Colonic mucosa (tissue), 4 donors: ENCODE measurements around the gene TTYH3. TPM values are rescaled to one million over a fixed set of nuclear protein-coding genes. Genes with fewer than 3 reads are reported as not detected.

Source experiments
- DNase-seq: peaks from one replicate; pipeline ENCODE4 v3.0.0-alpha.2; 2020
- H3K27ac ChIP-seq: fragments of 200-600 bp; one replicate; pipeline ENCODE4 v1.8.0; 2021
- H3K27me3 ChIP-seq: fragments of 200-600 bp; one replicate; pipeline ENCODE4 v1.8.0; 2021
- H3K36me3 ChIP-seq: fragments of 200-600 bp; one replicate; pipeline ENCODE4 v1.8.0; 2021
- H3K4me1 ChIP-seq: fragments of 200-600 bp; one replicate; pipeline ENCODE4 v1.8.0; 2021; ENCODE audit warnings: mild to moderate bottlenecking
- H3K4me3 ChIP-seq: fragments of 200-600 bp; one replicate; pipeline ENCODE4 v1.8.0; 2021
- H3K9ac ChIP-seq, 2 donors: one replicate each; pipeline ENCODE4 v1.7.0; 2013; ENCODE audit warnings: control low read depth in 2 of 2, low read depth in 2 of 2, low read length in 2 of 2
- H3K9me3 ChIP-seq: fragments of 200-600 bp; one replicate; pipeline ENCODE4 v1.8.0; 2021
- CTCF ChIP-seq: fragments of 200-600 bp; IDR thresholded peaks from one replicate; pipeline ENCODE4 v1.8.0; 2022; ENCODE audit warnings: antibody characterized with exemption, mild to moderate bottlenecking
- intact Hi-C: fragments of 100-400 bp; cut with DNase I; formaldehyde crosslinking; loops from one replicate; pipeline ENCODE4 v1.14.1; 2022
- total RNA-seq, 2 donors: library from RNA; stranded (reverse); fragmentation: NEBNext Ultra II Directional in 1 of 2; extraction: Animal tissue kit (Norgen Biotek cat#: 25700) in 1 of 2; gene quantifications; one replicate each; pipeline ENCODE4 v1.2.1, GENCODE V29; 2021
- donor health status: healthy.
- donor health status: DM: no; HTN: no; CAD: no.
- donor health status: DM: no; HTN: no; CAD: no.

Gene TTYH3
- total RNA-seq, 2 donors from 2014 or later = 50.0 to 59.5 TPM

DNA sequence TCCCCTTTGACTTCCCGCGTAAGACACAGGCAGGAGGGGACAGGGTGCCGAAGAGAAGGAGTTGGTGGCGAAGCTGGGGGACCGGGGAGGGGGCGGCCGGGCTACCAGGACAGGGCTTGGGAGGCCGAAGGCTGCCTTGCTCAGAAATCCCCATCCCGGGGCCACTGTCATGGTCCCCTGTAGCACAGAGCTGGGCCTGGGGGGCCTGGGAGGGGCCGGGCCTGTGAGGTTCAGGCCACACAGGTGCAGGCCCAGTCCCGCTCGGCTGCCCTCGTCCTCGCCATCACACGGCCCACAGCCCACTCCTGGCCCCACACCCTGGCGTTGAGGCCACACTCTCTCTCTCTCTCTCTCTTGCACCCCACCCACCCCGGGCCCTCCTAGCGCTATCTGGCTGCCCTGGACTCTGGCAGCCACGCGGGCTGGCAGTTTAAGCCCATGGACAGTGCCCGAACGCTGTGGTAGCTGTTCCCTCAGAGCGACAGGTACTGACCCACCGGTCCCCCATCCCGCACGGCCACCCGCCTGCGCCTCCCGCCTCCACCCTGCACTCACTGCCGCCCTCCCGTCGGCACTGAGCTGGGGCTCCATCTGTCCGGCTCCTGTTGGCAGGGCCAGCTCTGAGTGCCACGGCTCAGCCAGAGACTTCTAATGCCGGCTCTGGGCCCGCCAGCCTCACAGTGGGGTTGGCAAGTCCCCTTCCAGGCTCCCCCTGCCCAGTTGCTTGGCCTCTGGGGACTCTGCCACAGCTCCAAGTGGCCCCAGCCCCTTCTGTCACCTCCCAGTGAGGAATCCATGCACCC lies 28.0 kb downstream of the TTYH3 start:
- Histone ChIP-seq H3K9ac (no peak overlapping the region), H3K4me1 (no peaks in the 10 kb centered on the region), H3K27ac (no peak overlapping the region), H3K36me3 (no peaks in the 10 kb centered on the region), H3K4me3 (no peak overlapping the region), H3K9me3 (no peaks in the 10 kb centered on the region), H3K27me3 (no peaks in the 10 kb centered on the region)
- no peak for DNase-seq
- intact Hi-C loops = no loop called here
- TF ChIP-seq CTCF = no peak

DNA sequence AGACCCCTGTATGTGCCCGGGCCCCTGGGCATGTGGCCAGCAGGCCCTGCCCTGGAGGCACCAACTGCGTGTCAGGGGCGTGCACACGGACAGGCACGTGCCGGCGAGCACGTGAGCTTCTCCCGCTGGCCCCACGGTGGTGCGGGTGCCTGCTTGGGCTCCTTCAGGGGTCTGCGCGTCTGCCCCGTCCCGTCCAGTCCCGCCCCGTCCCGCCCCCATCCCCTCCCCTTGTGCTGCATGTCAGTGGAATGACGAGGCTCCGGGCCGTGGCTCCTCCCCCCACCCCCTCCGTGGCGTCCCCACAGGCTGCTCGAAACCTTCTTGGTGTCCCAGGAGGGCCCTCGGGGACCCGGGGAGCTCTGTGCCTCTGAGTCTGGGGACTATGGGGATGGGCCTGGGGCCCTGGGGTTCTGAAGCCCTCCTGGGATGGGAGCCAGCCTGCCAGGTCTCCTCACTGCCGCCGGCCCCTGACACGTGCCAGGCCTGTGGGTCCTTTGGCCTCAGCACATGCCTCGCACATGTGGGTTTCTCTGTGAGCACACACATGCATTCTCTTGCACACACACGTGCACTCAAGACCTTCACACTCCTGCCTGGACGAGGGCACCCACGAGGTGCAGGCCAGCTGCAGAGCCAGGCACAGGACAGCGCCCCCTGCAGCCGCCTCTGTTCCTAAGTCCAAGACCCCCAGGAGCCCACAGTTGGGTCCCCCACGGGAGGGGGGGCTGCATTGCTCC lies 28.7 kb downstream of the TTYH3 start:
- Histone ChIP-seq H3K36me3 (no peaks in the 10 kb centered on the region), H3K27me3 (no peaks in the 10 kb centered on the region), H3K27ac (no peak overlapping the region), H3K9ac (no peak overlapping the region), H3K9me3 (no peaks in the 10 kb centered on the region), H3K4me3 (no peak overlapping the region), H3K4me1 (no peaks in the 10 kb centered on the region)
- intact Hi-C loops = no loop called here
- DNase-seq = no peak
- no peak for TF ChIP-seq CTCF

GRCh38 chr7:2661096-2661449 lies 29.3 kb downstream of the TTYH3 start:
- TF ChIP-seq CTCF = no peak
- Histone ChIP-seq H3K4me1 (no peaks in the 10 kb centered on the region), H3K36me3 (no peaks in the 10 kb centered on the region), H3K9me3 (no peaks in the 10 kb centered on the region), H3K27ac (no peak overlapping the region), H3K27me3 (no peaks in the 10 kb centered on the region), H3K9ac (no peak overlapping the region), H3K4me3 (no peak overlapping the region)
- intact Hi-C loops = no loop called here
- DNase-seq = no peak

GRCh38 chr7:2661602-2662272 lies 30.0 kb downstream of the TTYH3 start:
- no peaks in the 10 kb centered on the region for H3K4me1 ChIP-seq
- no peak overlapping the region for H3K4me3 ChIP-seq
- no peak for DNase-seq
- TF ChIP-seq CTCF = no peak
- H3K27ac ChIP-seq = no peak overlapping the region
- no peak overlapping the region for H3K9ac ChIP-seq
- intact Hi-C loops = no loop called here
- no peaks in the 10 kb centered on the region for H3K9me3 ChIP-seq
- H3K36me3 ChIP-seq = no peaks in the 10 kb centered on the region
- no peaks in the 10 kb centered on the region for H3K27me3 ChIP-seq

- no peaks in the 10 kb centered on the region for H3K27me3 ChIP-seq
- no peak overlapping the region for H3K4me3 ChIP-seq
- no peak for DNase-seq
- no peaks in the 10 kb centered on the region for H3K9me3 ChIP-seq
- no peak overlapping the region for H3K27ac ChIP-seq
- intact Hi-C loops = no loop called here
- H3K4me1 ChIP-seq = no peaks in the 10 kb centered on the region
- TF ChIP-seq CTCF = no peak
- no peaks in the 10 kb centered on the region for H3K36me3 ChIP-seq
- H3K9ac ChIP-seq = peak overlapping the region in 1 of 2 donors; percentile 40
These were observed 30.7 kb downstream of the TTYH3 start for GRCh38 chr7:2662273-2663120.
